ENCODE results near the gene SCD5.

Gene SCD5

GRCh38 chr4:82587826-82588540, 210.6 kb downstream of the SCD5 start:
- no peak for DNase-seq

GRCh38 chr4:82585690-82586435, 212.7 kb downstream of the SCD5 start:
- no peak for DNase-seq

GRCh38 chr4:82584931-82585330, 213.7 kb downstream of the SCD5 start:
- DNase-seq, result no peak

- no peak for DNase-seq
These were observed 214.6 kb downstream of the SCD5 start for GRCh38 chr4:82583897-82584587.

- no peak for DNase-seq
These were observed 218.7 kb downstream of the SCD5 start for GRCh38 chr4:82579932-82580331.
